Stimulated activated CD8-positive, alpha-beta memory T cell treated with anti-CD3 and anti-CD28 coated beads, Interleukin-15, amount 100 ng/mL, for 24 hours (primary cell): ENCODE data around the gene EDAR.

Source experiments
- DNase-seq: peaks from one replicate; pipeline ENCODE4 v3.0.0-alpha.2; 2020; ENCODE audit warnings: low read depth

EDAR gene

DNA sequence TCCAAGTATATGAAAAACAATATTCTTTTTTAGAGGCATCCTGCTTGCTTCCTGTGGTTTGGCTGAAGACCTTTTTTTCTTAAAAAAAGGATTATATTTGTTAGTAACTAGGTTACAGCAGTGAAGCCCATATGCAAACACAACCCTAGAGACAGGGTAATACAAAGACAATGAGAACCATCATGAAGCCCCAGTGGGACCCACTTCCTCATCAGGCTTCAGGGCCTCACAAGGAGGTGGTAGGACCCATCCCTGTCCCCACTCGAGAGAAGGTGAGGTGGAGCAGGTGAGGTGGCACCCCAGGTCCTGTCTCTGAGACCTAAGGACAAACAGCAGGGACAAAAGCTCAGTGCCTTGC, 80.3 kb downstream of the EDAR start:
- no peak for DNase-seq

GRCh38 chr2:108907822-108908712, 81.0 kb downstream of the EDAR start:
- no peak for DNase-seq

- DNase-seq: no peak
These were observed 82.5 kb downstream of the EDAR start for GRCh38 chr2:108906403-108907077.

DNA sequence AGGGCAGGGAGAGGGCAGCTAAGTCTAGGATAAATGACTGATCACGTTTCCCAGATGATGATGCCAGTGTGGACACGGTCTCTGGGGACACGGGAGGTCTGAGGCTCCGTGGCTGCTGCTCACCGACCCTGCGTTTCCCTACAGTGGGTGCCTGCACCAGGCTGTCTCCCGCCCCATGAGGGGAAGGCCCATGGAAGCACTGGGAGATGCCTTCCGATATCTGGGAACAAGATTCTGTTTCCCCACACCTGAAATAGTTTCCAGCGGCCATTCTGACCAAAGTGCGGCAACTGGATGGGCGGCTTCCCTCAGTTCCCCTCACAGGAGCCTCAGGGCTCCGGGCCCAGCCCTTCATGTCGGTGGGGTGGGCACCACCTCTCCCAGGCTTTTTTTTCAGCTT, 83.1 kb downstream of the EDAR start:
- no peak for DNase-seq

- DNase-seq: no peak
These were observed 83.8 kb downstream of the EDAR start for GRCh38 chr2:108905176-108905575.

DNA sequence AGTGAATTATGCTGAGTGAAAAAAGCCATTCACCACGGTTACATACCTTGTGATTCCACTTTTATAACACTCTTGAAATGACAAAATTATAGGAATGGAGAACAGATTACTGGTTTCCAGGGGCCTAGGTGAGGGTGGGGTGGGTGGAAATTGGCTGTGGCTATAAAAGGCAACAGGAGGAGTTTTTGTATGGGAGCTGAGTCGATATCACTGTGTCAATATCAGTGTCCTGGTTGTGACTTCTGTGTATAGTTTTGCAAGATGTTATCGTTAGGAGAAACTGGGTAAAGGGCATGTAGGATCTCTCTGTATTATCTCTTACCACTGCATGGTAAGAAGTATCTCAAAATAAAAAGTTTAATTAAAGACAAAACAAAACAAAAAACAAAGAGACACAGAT, 84.3 kb downstream of the EDAR start:
- DNase-seq: no peak

GRCh38 chr2:108898315-108899082, 90.5 kb downstream of the EDAR start:
- no peak for DNase-seq

GRCh38 chr2:108896741-108897140, 92.3 kb downstream of the EDAR start:
- no peak for DNase-seq

DNA sequence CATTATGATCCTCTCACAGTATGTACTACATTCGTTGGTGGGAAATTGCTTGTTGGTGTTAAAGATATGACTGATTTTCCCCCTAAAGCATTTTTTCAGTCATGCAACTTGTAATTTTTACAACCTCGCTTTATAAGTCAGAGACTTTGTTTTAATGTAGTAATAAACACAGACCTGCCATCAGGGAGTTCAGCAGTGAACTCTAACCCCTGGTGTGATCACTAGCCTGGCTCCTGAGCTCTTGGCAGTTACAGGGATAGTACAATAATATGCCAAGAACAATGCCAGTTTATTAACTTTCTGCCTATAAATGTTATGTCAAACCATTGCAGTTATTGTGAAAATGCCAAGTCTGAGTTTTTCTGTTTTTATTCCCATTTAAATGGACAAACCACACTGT, 93.8 kb downstream of the EDAR start:
- DNase-seq: no peak

GRCh38 chr2:108894766-108895165, 94.3 kb downstream of the EDAR start:
- DNase-seq: no peak

DNA sequence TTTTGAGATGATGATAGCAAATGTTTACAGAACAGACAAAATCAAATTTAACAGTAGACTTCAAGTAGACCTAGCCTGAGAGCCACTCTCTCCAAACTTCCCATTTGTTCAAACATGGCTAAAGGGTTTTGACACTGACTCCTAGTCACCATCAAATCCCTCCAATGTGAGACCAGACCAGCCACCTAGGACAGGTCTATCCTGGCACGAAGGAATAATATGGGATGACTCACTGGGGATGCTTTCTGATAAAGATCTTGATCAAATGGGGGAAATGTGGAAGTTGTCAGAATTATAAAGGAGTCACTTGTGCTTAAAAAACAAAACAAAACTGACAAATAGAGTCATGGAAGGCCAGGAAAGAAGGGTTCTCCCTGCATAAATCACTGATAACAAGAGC, 95.7 kb downstream of the EDAR start:
- no peak for DNase-seq

- DNase-seq: no peak
These were observed 99.1 kb downstream of the EDAR start for GRCh38 chr2:108889907-108890306.

DNA sequence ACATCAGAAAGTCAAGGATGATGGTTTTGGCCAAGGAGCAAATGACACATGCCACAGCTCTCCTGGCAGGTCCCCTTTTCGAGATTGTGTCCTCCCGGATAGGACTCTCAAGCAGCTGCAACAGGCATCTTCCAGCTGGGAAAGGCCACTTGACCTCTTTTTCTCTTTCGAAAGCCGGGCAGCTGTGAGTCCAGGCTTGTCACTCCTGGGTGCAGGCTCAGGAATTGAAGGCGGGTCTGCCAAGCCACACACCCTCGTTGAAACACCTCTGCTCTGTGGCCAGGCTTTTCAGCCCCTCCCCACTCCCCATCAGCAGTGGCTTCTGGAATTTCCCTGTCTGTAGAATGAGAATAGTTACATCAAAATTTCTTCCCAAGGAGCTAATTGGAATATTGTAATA, 104.4 kb downstream of the EDAR start:
- DNase-seq: no peak

GRCh38 chr2:108878276-108878675, 110.7 kb downstream of the EDAR start:
- no peak for DNase-seq

DNA sequence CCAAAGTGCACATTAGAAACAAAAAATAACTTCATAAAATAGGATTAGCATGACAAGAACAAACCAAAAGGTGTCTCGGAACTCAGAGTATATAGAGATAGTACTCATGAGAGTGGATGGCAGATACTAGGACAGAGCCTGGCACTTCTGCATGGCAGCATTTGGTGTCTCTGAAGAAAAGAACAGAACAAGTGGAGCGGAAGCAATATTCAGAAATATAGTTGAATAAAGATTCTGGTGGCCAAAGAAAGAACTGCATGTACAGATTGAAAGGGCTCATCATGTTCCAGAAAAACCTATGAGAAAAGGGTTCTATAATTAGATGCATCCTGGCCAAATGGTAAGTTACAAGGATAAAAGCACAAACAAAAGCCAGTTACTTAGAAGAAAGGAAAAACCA, 111.5 kb downstream of the EDAR start:
- no peak for DNase-seq

- no peak for DNase-seq
These were observed 118.9 kb downstream of the EDAR start for GRCh38 chr2:108870069-108870644.

DNA sequence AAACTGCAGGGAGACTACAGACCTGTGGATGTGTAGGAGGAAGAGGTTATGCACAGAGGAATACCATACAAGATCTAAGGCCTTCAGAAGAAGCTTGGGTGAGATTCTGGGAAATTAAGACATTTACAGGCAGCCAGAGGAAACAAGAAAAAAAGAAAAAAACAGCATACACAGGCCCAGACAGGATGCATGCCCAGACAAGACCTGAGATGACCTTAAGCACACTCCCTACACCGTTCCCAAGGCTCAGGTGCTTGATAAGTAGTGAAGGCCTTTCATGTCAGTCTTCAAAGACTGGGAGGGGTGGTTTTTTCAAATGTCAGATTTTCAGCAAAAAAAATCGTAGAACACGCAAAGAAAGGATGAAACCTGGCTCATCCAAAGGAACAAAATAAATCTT, 119.5 kb downstream of the EDAR start:
- DNase-seq: no peak

- DNase-seq: no peak
These were observed 120.1 kb downstream of the EDAR start for GRCh38 chr2:108868911-108869310.

DNA sequence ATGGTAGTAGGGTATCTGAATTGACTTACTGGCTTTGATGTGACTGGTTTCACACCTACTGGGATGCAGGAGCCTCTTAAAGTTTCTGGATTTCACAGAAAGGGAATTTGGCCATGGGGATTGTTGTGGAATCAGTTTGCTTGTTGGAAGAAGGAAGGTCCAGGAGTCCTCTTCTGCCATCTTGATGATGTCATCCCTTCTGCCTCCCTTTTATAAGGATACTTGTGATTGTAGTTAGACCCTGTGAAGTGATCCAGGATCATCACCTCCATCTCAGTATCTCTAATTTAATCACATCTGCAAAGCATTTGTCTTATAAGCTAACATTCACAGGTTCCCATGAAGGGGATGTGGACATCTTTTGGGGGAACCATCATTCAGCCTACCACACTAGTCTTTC, 123.0 kb downstream of the EDAR start:
- DNase-seq: no peak

DNA sequence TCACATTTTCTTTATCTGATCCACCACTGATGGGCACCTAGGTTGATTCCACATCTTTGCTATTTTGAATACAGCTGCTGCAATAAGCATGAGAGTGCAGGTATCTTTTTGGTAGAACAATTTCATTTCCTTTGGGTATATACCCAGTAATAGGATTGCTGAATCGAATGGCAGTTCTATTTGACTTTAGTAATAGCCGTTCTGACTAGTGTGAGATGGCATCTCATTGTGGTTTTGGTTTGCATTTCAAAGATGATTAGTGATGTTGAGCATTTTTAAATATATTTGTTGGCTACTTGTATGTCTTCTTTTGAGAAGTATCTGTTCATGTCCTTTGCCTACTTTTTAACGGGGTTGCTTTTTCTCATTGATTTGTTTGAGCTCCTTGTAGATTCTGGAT, 130.1 kb downstream of the EDAR start:
- DNase-seq: no peak

GRCh38 chr2:108855194-108855593, 133.8 kb downstream of the EDAR start:
- DNase-seq: no peak

- no peak for DNase-seq
These were observed 134.5 kb downstream of the EDAR start for GRCh38 chr2:108854484-108854883.

DNA sequence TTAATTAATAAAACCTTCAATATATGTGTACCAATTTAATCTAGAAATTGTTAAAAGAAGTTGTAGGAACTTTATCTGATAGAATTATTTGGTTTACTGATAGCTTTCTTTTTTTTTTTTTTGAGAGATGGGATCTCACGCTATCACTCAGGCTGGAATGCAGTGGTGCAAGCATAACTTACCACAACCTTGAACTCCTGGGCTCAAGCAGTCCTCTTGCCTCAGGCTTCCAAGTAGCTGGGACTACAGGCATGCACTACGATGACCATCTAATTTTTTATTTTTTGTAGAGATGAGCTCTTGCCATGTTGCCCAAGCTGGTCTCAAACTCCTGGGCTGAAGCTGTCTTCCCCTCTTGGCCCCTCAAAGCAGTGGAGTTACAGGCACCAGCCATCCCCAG, 135.6 kb downstream of the EDAR start:
- no peak for DNase-seq
